Measurements from ENCODE around the gene ERAP2. TPM values are rescaled to one million over a fixed set of nuclear protein-coding genes. Genes with fewer than 3 reads are reported as not detected.

ERAP2 gene
- total and polyA plus RNA-seq, 10 of the 15 experiments (the other 5 are each of a cell fraction or from before 2014, with no cell fraction given), result 4.0 to 28.7 (median 11.7) TPM

DNA sequence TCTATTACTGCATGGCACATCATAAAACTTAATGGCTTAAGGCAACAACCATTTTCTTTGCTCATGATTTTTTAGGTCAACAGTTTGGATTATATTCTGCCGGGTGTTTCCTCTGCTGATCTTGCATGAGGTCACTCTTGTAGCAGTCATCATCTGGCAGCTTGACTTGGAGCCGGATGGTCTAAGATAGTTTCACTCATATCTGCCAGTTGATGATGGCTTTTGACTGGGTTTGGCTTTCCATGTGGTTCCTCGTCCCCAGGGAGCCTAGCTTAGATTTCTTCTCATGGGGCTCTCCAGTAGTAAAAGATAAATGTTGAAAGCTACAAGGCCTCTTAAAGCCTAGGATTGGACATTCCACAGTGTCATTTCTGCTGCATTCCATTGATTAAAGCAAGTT, 87.0 kb downstream of the ERAP2 start (continued):
- no peak for TF ChIP-seq USF2 (IDR thresholded peaks at IDR 0.05; ENCODE audit: borderline replicate concordance, low read depth, low read length)
- TF ChIP-seq EED (IDR thresholded peaks at IDR 0.05; ENCODE audit: low read depth), result peak; percentile 38; the same call in 1 of the 2 replicates
- no peak for TF ChIP-seq BRCA1 (IDR thresholded peaks at IDR 0.05; ENCODE audit: low read depth, low read length)
- TF ChIP-seq SMARCA5 (IDR thresholded peaks at IDR 0.05), result no peak
- TF ChIP-seq, protein P1, sequence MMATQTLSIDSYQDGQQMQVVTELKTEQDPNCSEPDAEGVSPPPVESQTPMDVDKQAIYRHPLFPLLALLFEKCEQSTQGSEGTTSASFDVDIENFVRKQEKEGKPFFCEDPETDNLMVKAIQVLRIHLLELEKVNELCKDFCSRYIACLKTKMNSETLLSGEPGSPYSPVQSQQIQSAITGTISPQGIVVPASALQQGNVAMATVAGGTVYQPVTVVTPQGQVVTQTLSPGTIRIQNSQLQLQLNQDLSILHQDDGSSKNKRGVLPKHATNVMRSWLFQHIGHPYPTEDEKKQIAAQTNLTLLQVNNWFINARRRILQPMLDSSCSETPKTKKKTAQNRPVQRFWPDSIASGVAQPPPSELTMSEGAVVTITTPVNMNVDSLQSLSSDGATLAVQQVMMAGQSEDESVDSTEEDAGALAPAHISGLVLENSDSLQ (IDR thresholded peaks at IDR 0.05), result peak; percentile 52; the same call in 1 of the 2 replicates
- TF ChIP-seq JUNB (IDR thresholded peaks at IDR 0.05), result 0 out of 2 replicates have a peak, but pooled peaks have one; percentile 36
- no peak for TF ChIP-seq LARP7 (IDR thresholded peaks at IDR 0.05)
- TF ChIP-seq NRF1 (conservative IDR thresholded peaks at IDR 0.05; ENCODE audit: low read depth, low read length), result no peak
- peak; percentile 34; the same call in 1 of the 2 replicates for TF ChIP-seq CREM (IDR thresholded peaks at IDR 0.05; ENCODE audit: low read depth)
- peak; percentile 43; the same call in 1 of the 2 replicates for TF ChIP-seq CREB1 (IDR thresholded peaks at IDR 0.05; ENCODE audit: low read depth)
- TF ChIP-seq RB1 (IDR thresholded peaks at IDR 0.05; ENCODE audit: borderline replicate concordance), result no peak
- no peak for TF ChIP-seq SREBF2 (IDR thresholded peaks at IDR 0.05; ENCODE audit: low read length)
- peak; percentile 30 for TF ChIP-seq MEF2B (IDR thresholded peaks at IDR 0.05; ENCODE audit: partially characterized antibody, poor library complexity, severe bottlenecking)
- no peak for TF ChIP-seq SPI1 (IDR thresholded peaks at IDR 0.05; ENCODE audit: borderline replicate concordance, insufficient read depth, low read depth, low read length)
- no peak for TF ChIP-seq FOXM1 (IDR thresholded peaks at IDR 0.05; ENCODE audit: low read depth, low read length)
- TF ChIP-seq FOS (IDR thresholded peaks at IDR 0.05; ENCODE audit: borderline replicate concordance, extremely low read depth, insufficient read length), result no peak
- TF ChIP-seq NR2C1 (IDR thresholded peaks at IDR 0.05), result no peak
- TF ChIP-seq CHD1 (IDR thresholded peaks at IDR 0.05; ENCODE audit: low read depth, low read length), result no peak
- no peak for TF ChIP-seq POU2F2 (IDR thresholded peaks at IDR 0.05; ENCODE audit: borderline replicate concordance, low read depth, low read length)

Measured in GM12878 (cell line).